ENCODE results near the gene SLC25A39.

DNA sequence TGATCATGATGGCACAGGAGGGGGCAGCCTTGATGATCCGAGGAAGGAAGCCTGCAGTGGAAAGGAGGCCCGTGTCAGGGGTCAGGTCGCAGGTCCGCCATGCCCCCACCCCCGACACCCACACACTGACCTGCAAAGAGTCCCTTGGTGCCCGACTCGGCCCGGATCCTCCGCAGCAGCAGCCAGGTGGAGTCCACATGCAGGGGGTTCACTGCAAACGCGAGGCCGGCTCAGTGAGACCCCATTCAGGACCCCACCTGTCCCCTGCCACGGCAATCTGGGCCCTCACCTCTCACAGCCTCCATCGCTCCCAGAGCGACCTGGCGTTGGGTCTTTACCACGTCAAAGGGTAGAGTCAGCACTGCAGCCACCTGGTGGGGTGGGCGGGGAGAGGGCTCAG, 4.6 kb downstream of the SLC25A39 start:
- TF ChIP-seq CTCF (IDR thresholded peaks at IDR 0.05) = no peak
- TF ChIP-seq POLR2A (IDR thresholded peaks at IDR 0.05) = no peak
